HUES48 (cell line): ENCODE data around the gene GCNT2.

Experiments
- H3K27ac ChIP-seq: one replicate; pipeline ENCODE4 v1.7.0; 2013; ENCODE audit warnings: low read depth, low read length, inconsistent platforms
- H3K27me3 ChIP-seq: 2 replicates; pipeline ENCODE4 v1.6.1; 2013; ENCODE audit warnings: mild to moderate bottlenecking, low read length; ENCODE audit not compliant: control insufficient read depth, insufficient read depth
- H3K36me3 ChIP-seq: 2 replicates; pipeline ENCODE4 v1.6.1; 2013; ENCODE audit warnings: low read length; ENCODE audit not compliant: control insufficient read depth, insufficient read depth
- H3K4me1 ChIP-seq: 2 replicates; pipeline ENCODE4 v1.6.1; 2013; ENCODE audit warnings: mild to moderate bottlenecking, low read length; ENCODE audit not compliant: control insufficient read depth, insufficient read depth
- H3K4me3 ChIP-seq: 2 replicates; pipeline ENCODE4 v1.5.1; 2013; ENCODE audit warnings: mild to moderate bottlenecking, low read depth, low read length
- H3K9ac ChIP-seq: 2 replicates; pipeline ENCODE4 v1.6.1; 2013; ENCODE audit warnings: mild to moderate bottlenecking, low read depth, low read length, moderate library complexity
- H3K9me3 ChIP-seq: 2 replicates; pipeline ENCODE4 v1.6.1; 2013; ENCODE audit warnings: low read length; ENCODE audit not compliant: control insufficient read depth, insufficient read depth

The GCNT2 gene

DNA sequence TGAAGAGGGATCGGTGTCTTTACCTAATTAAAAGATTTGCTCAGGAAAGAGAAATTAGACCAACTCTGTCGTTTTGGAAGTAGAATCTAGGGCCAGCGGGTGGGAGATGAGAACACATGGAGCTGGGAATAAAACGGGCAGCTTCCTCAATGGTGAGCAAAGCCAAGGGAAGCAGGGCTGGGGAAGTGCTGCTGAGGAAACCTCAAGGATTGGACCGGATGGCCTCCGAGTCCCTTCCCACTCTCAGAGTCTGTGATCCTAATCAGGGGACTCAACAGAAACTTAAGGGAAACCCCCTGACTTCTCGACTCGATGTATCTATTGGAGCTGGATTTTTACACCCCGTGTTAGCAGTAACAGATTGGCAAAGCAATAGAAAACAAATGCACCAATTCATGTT is 10.8 kb downstream of the GCNT2 start:
- no peaks in the 10 kb centered on the region for H3K9me3 ChIP-seq
- H3K36me3 ChIP-seq: no peaks in the 10 kb centered on the region
- H3K9ac ChIP-seq: no peak overlapping the region
- no peak overlapping the region for H3K4me3 ChIP-seq
- H3K27ac ChIP-seq: no peak overlapping the region
- peaks cover 16% of the 10 kb centered on the region for H3K4me1 ChIP-seq
- H3K27me3 ChIP-seq: no peaks in the 10 kb centered on the region

DNA sequence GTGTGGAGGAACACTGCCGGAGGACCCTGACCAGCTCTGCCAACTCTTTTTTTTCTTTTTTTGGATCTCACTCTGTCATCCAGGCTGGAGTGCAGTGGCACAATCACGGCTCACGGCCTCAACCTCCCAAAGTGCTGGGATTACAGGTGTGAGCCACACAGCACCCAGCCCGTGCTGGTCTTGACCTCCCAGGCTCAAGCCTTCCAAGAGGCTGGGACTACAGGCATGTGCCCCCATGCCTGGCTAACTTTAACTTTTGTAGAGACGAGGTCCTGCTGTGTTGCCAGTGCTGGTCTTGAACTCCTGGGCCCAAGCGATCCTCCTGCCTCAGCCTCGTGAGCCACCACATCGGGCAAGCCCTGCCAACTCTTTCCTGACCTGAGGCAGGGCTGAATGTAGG is 11.2 kb downstream of the GCNT2 start:
- Histone ChIP-seq H3K4me3 (no peak overlapping the region), H3K9me3 (no peaks in the 10 kb centered on the region), H3K27ac (no peak overlapping the region), H3K9ac (no peak overlapping the region), H3K27me3 (no peaks in the 10 kb centered on the region), H3K36me3 (no peaks in the 10 kb centered on the region), H3K4me1 (peaks cover 16% of the 10 kb centered on the region)

DNA sequence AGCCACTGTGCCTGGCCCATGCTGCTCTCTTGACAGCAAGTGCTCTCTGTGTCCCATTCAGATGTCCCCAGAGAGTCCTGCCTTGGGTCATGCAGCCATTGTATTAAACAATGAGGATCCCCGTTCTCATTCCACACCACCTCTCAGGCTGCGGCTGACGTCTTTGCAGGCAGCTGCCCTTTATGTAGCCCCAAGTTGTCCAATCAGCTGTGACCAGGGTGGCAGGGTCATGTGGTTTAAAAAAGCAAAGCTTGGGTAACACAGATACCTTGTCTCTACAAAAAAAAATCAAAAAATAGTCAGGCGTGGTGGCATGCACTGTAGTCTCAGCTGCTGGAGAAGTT is 13.2 kb downstream of the GCNT2 start:
- no peaks in the 10 kb centered on the region for H3K27me3 ChIP-seq
- no peak overlapping the region for H3K27ac ChIP-seq
- no peaks in the 10 kb centered on the region for H3K9me3 ChIP-seq
- no peak overlapping the region for H3K4me3 ChIP-seq
- H3K4me1 ChIP-seq: peaks cover 6% of the 10 kb centered on the region; the same call in 1 of the 2 replicates
- H3K9ac ChIP-seq: no peak overlapping the region
- no peaks in the 10 kb centered on the region for H3K36me3 ChIP-seq

DNA sequence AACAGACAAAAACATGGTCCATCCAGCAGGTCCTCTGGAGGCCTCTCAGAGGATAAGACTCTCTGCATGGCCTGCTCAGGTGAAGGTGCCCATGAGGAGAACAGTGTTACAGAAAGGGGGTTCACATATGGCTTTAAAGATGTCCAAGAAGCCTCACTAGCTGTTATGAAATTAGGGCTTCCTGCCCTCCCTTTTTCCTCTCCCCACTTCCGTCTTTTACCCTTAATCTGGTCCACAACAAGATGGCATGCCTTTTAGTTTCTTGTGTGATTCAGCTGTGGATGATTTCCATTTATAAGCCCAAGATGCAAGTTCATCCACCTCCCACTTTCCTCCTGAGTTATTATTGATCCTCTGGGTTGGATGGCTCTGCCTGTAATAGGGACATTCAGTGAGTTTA is 14.0 kb downstream of the GCNT2 start:
- H3K36me3 ChIP-seq: no peaks in the 10 kb centered on the region
- H3K9ac ChIP-seq: no peak overlapping the region
- H3K4me1 ChIP-seq: peaks cover 6% of the 10 kb centered on the region; the same call in 1 of the 2 replicates
- no peaks in the 10 kb centered on the region for H3K27me3 ChIP-seq
- H3K4me3 ChIP-seq: no peak overlapping the region
- H3K9me3 ChIP-seq: no peaks in the 10 kb centered on the region
- no peak overlapping the region for H3K27ac ChIP-seq

DNA sequence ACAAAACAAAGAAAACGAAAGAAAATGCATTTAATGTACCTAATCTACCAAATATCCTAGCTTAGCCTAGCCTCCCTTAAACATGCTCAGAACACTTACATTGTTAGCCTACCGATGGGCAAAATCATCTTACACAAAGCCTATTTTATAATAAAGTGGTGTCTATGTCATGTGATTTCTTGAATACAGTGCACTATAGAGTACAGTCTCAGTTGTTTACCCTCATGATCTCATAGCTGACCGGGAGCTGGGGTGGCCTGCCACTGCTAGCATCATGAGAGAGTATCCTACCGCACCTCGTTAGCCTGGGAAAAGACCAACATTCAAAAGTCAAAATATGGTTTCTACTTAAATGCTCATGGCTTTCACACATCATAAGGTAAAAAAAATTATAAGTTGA is 16.6 kb downstream of the GCNT2 start:
- Histone ChIP-seq H3K9ac (no peak overlapping the region), H3K27me3 (no peaks in the 10 kb centered on the region), H3K4me3 (no peak overlapping the region), H3K9me3 (no peaks in the 10 kb centered on the region), H3K36me3 (no peaks in the 10 kb centered on the region), H3K27ac (no peak overlapping the region), H3K4me1 (peaks cover 13% of the 10 kb centered on the region; the same call in 1 of the 2 replicates)

DNA sequence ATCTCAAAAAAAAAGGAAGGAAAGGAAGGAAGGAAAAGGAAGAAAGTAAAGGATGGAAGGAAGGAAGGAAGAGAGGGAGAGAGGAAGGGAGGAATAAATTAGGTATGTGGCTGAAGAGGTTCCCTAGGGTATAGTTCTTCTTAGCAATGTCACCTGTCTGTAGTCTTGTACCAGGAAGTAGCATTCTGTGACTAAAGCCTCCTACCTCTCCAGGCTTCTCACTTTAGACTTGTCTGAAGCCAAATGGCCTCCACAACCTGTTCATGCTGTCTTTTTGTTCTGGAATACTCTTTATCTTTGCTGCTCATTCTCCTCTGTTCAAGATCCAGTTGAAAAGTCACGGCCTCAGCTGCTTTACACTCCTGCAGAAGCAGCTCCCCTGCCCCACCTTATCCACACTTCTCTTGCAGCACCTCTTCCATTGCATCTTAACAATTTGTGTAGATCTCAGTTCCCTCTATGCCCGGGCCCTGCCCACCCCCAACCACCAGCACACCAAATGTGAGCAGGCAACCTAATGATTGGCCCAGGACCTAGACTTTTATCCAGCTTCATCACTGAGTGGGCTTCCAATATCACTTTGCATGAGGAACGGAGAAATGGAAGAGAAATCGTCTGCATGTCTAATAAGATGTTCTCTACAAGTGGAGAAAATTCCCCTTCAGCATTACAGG is 19.1 kb downstream of the GCNT2 start:
- Histone ChIP-seq H3K4me3 (no peak overlapping the region), H3K9me3 (no peaks in the 10 kb centered on the region), H3K36me3 (no peaks in the 10 kb centered on the region), H3K27ac (no peak overlapping the region), H3K9ac (no peak overlapping the region), H3K27me3 (no peaks in the 10 kb centered on the region), H3K4me1 (peaks cover 14% of the 10 kb centered on the region; the same call in 1 of the 2 replicates)

DNA sequence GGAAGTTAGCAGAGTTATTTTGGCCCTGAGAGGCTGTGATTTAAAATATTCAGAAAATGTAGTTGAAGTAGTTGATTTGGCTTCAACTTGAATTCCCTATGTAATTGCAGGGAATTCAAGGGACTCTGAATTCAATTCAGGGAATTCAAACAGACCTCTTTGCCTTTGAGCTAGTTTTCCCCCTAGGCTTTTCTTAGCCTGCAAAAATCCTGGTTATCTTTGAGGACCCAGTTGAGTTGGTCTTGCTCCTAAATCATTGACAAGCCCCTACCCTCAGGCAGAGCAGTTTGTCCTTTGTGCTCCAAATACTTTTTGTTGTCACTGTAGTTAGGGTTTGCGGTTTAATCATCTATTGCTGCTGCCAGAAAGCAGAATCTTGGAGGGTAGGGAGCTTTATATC is 20.4 kb downstream of the GCNT2 start:
- Histone ChIP-seq H3K27me3 (no peaks in the 10 kb centered on the region), H3K4me1 (peaks cover 13% of the 10 kb centered on the region; the same call in 1 of the 2 replicates), H3K4me3 (no peak overlapping the region), H3K27ac (no peak overlapping the region), H3K36me3 (no peaks in the 10 kb centered on the region), H3K9ac (no peak overlapping the region), H3K9me3 (no peaks in the 10 kb centered on the region)

DNA sequence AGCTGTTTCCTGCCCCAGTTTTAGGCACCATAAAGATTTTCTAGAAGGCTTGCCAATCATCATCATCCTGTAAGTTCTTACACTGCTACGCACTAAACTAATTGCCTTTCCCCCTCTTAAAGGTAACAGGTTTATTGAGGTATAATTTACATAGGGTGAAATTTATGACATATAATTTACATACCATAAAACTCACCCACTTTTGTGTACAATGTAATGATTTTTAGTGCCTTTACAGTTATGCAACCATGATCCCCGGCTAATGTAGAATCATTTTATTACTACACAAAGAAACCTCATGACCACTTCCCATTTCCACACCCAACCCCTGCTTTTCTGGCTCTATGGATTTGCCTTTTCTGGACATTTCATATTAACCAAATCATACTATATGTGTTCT is 21.1 kb downstream of the GCNT2 start:
- Histone ChIP-seq H3K4me3 (no peak overlapping the region), H3K27me3 (no peaks in the 10 kb centered on the region), H3K9ac (no peak overlapping the region), H3K27ac (no peak overlapping the region), H3K9me3 (no peaks in the 10 kb centered on the region), H3K36me3 (no peaks in the 10 kb centered on the region), H3K4me1 (peaks cover 13% of the 10 kb centered on the region; the same call in 1 of the 2 replicates)

DNA sequence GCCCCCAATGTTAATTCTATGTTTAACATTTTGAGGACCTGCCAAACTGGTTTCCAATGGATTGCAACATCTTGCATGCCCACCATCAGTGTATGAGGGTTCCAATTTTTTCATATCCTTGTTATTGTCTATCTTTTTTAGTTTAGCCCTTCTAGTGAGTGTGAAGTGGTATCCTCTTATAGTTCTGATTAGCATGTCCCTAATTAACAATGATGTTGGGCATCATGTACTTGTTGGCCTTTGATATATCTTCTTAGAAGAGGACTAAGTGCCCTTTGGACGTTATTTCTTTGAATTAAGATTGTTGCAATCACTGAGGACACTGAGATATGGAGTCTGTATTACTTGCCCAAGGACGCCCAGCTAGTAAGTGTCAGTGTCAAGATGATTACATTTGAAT is 22.3 kb downstream of the GCNT2 start:
- Histone ChIP-seq H3K4me3 (no peak overlapping the region), H3K4me1 (peaks cover 13% of the 10 kb centered on the region; the same call in 1 of the 2 replicates), H3K9me3 (no peaks in the 10 kb centered on the region), H3K36me3 (no peaks in the 10 kb centered on the region), H3K27me3 (no peaks in the 10 kb centered on the region), H3K27ac (no peak overlapping the region), H3K9ac (no peak overlapping the region)

DNA sequence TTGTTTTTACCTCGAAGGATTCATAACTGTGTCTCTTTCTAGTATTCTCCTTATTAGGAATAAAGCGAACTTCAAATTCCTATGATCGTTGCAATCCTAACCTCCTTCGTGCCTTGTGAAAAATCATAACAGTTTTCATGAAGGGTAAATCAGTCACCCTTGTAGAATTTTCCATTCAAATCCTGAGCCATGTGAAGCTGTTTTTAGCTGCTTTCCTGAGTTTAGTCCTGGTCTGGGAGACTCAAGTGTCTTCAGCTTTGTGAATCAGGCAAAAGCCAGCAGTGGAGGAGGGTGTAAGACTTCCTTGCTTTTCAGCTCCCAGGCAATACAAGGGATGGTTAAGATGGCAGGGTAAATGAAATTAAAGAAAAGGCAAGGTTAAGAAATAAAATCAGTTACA is 24.3 kb downstream of the GCNT2 start:
- H3K4me3 ChIP-seq: no peak overlapping the region
- H3K9me3 ChIP-seq: no peaks in the 10 kb centered on the region
- no peaks in the 10 kb centered on the region for H3K36me3 ChIP-seq
- no peak overlapping the region for H3K27ac ChIP-seq
- H3K27me3 ChIP-seq: no peaks in the 10 kb centered on the region
- no peak overlapping the region for H3K9ac ChIP-seq
- peaks cover 13% of the 10 kb centered on the region; the same call in 1 of the 2 replicates for H3K4me1 ChIP-seq

DNA sequence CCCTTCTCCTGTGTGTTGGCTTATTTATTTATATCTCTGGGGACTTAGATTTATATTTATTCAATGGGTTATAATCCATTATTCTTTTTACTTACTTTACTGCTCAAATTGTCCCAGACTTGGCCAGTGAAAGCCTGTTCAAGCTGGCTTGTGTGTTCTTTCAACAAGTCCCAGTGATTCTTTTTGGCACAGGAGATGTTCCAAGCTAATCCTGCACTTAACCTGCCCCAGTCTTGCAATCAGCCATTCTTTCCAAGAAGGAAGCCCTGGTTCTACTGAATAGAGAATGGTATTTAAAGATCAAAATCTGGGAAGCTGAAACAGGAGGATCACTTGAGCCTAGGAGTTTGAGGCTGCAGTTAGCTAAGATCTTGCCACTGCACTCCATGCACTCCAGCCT is 26.7 kb downstream of the GCNT2 start:
- Histone ChIP-seq H3K4me3 (no peak overlapping the region), H3K27ac (no peak overlapping the region), H3K4me1 (peaks cover 9% of the 10 kb centered on the region), H3K36me3 (no peaks in the 10 kb centered on the region), H3K27me3 (no peaks in the 10 kb centered on the region), H3K9ac (no peak overlapping the region), H3K9me3 (no peaks in the 10 kb centered on the region)
